CD4-positive, alpha-beta T cell treated with Interleukin-15 for 4 hours (primary cell): Measurements from ENCODE around the gene C4orf50.

ENCODE experiments used
- DNase-seq: peaks from one replicate; pipeline ENCODE4 v3.0.0-alpha.2; 2020; ENCODE audit warnings: low spot score

C4orf50 gene

GRCh38 chr4:6018331-6018730, at the start of gene C4orf50:
C4orf50 (minus strand) TSS chr4:6018431.
- DNase-seq, result no peak

GRCh38 chr4:6065934-6066590, 47.8 kb upstream of the C4orf50 start:
- DNase-seq, result no peak

- no peak for DNase-seq
Observed at GRCh38 chr4:6065166-6065565, 46.9 kb upstream of the C4orf50 start.

GRCh38 chr4:6064383-6064782, 46.2 kb upstream of the C4orf50 start:
- no peak for DNase-seq

- DNase-seq, result no peak
Observed at GRCh38 chr4:6063684-6064083, 45.5 kb upstream of the C4orf50 start.

GRCh38 chr4:6062133-6062532, 43.9 kb upstream of the C4orf50 start:
- DNase-seq, result no peak

GRCh38 chr4:6059375-6059805, 41.2 kb upstream of the C4orf50 start:
- DNase-seq, result no peak

- no peak for DNase-seq
Observed at GRCh38 chr4:6058531-6059374, 40.5 kb upstream of the C4orf50 start.

GRCh38 chr4:6056976-6057766, 38.9 kb upstream of the C4orf50 start:
- DNase-seq, result no peak

GRCh38 chr4:6055436-6055835, 37.2 kb upstream of the C4orf50 start:
- DNase-seq, result no peak

- DNase-seq, result no peak
Observed at GRCh38 chr4:6055030-6055429, 36.8 kb upstream of the C4orf50 start.

GRCh38 chr4:6054162-6054922, 36.1 kb upstream of the C4orf50 start:
- DNase-seq, result no peak

GRCh38 chr4:6052679-6053078, 34.4 kb upstream of the C4orf50 start:
- DNase-seq, result no peak

- DNase-seq, result no peak
Observed at GRCh38 chr4:6050551-6050950, 32.3 kb upstream of the C4orf50 start.

- no peak for DNase-seq
Observed at GRCh38 chr4:6049985-6050384, 31.8 kb upstream of the C4orf50 start.

GRCh38 chr4:6049278-6049677, 31.0 kb upstream of the C4orf50 start:
- DNase-seq, result no peak

GRCh38 chr4:6048537-6048936, 30.3 kb upstream of the C4orf50 start:
- no peak for DNase-seq

GRCh38 chr4:6047130-6047673, 29.0 kb upstream of the C4orf50 start:
- no peak for DNase-seq

- DNase-seq, result no peak
Observed at GRCh38 chr4:6046526-6047129, 28.4 kb upstream of the C4orf50 start.

- no peak for DNase-seq
Observed at GRCh38 chr4:6044805-6045204, 26.6 kb upstream of the C4orf50 start.

GRCh38 chr4:6044276-6044675, 26.0 kb upstream of the C4orf50 start:
- no peak for DNase-seq
